GM19455 (cell line): Measurements from ENCODE around the gene UVRAG.
A peak's percentile ranks its signal among the peaks of the same experiment; 100 is the strongest.
"Not testable (repeated sequence)": the region's sequence is repeated elsewhere in the genome, so short reads cannot be mapped to it uniquely, and the experiment has no call there.

ENCODE experiments used
- ATAC-seq: cut with Tn5 transposase; IDR thresholded peaks from one replicate; pipeline ENCODE4 v1.9.1; 2021; ENCODE audit not compliant: unreplicated experiment

The UVRAG gene

DNA sequence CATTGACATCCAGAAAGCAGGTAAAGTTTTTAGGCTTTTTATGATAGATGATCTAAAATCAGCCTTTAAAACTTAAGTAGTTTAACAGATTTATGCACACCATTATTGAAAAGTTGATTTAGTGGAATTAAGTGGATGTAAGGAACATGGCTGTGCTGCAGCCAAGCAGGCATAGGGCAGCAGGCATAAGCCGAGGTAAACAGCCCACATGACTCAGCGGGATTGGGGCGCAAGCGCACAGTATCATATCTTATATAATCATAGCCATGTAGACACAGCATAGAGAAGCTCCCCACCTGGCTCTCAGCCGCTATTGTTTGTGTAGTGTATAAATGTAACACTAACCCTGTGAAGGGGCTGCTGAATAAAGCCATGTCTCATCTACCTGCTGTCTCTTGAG is 233.8 kb downstream of the UVRAG start:
- ATAC-seq: no peak

DNA sequence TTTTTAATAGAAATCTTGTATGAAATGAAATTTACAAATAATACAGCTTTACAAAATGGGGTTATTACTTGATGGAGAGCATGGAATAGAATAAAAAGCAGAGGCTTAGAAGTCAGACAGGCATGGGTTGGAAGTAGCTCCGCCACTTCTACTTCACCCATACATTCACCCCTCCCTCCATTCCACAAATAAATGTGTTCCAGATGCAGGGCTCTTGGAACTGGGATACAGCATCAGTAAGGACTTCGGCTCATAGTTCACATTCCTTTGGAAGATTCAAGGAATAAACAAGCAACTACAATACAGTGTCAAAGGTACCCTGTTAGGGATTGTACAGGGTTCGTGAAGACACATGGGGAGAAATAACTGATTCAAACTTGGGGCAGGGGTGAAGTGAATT is 234.5 kb downstream of the UVRAG start:
- no peak for ATAC-seq

- ATAC-seq: no peak
Observed at GRCh38 chr11:76051937-76052336, 236.9 kb downstream of the UVRAG start.

GRCh38 chr11:76054330-76054729 is 239.3 kb downstream of the UVRAG start:
- ATAC-seq: no peak

DNA sequence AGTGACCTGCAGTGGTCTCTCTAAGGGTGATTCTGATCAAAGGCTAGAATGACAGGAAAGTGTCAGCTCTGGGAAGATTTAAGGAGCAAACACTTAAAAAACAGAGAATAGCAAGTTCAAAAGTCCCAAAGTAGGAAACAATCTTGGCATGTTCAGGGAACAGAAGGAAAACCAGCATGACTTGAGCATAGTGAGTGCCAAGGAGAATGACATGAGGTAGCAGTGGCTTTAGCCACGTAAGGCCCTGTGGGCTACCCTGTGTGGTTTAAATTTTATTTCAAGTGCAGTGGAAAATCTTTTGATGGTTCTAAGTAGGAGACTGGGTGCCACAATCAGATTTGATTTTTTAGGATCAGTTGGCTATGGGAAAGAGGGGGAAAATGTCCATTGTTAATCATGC is 241.9 kb downstream of the UVRAG start:
- no peak for ATAC-seq

- not testable (repeated sequence) for ATAC-seq
Observed at GRCh38 chr11:76060475-76061036, 245.5 kb downstream of the UVRAG start.

GRCh38 chr11:76062733-76063132 is 247.7 kb downstream of the UVRAG start:
- ATAC-seq: peak; percentile 98

GRCh38 chr11:76064192-76064591 is 249.2 kb downstream of the UVRAG start:
- no peak for ATAC-seq

- no peak for ATAC-seq
Observed at GRCh38 chr11:76067099-76067498, 252.1 kb downstream of the UVRAG start.

DNA sequence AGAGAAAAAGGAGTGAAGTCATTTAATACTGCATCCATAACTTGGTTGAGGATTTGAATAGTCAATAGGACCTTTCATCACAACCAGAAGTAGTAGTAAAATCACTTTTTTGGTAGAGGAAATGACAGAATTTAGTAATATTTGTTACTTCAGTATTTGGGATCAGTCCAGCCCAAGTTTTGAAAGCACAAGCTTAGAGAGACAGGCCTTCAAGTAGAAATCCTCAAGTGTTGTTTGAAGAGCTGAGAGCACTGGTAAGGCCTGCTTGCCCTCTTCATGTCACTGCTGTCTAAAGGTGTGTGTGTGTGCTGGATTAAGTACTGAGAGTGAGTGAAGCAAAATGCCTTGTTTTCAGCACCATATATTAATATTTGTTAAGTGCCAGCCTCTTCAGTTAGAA is 254.0 kb downstream of the UVRAG start:
- ATAC-seq: no peak

DNA sequence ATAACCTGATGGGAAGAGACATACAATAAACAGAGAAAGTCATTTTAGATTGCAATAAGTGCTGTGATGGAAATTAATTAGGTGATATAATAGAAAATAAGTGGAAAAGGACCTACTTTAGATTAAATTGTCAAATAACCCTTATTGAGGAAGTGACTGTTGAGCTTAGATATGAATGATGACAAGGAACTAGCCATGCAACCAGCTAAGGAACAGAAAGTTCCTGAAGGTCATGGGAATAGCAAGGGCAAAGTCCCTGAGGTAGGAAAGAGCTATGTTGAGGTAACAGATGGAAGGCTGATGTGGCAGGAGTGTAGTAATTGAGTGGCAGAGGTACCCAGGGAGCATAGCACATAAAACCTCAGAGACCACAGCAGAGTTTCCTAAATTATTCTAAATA is 256.1 kb downstream of the UVRAG start:
- no peak for ATAC-seq

GRCh38 chr11:76073724-76074123 is 258.7 kb downstream of the UVRAG start:
- ATAC-seq: no peak

DNA sequence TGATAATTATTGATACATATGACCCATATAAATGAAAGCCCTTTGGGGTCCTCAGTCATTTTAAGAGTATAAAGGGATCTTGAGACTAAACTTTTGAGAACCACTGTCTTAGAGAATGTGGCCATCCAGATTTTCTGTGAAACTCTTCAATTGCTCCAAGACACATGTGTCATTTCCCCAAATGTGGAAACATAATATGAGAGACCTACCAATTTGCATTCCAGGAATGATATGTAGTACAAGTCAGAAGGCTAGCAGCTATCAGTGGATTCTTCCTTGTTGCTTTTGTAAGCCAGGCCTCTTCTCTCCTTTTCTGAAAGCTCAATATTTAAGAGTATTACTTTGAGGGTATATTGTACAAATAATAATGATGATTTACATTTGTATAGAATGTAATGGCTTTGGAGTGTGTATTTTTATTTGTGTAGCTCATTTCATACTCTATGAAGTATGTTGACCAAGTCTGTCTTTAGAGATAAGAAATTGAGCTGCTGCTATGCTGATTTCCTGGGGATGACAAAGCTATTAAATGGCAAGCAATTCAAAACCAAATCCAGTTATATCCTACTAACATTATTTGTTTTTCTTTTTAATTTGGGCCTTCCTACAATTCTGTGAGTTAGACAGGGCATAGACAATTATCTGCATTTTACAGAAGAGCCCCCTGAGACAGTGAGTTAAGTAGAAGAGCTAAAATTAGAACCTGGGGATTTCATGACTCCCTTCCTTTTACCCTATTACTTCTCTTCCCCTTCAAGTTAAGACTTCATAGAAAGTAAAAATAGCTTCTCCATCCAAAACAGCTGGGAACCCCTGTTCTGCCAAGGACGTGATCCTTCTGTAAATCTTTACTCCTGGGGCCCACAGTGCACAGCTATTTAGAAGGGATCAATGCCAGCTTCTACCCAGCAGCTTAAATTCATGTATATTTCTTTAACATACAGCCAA is 259.4 kb downstream of the UVRAG start:
- no peak for ATAC-seq

GRCh38 chr11:76075716-76076115 is 260.7 kb downstream of the UVRAG start:
- no peak for ATAC-seq

GRCh38 chr11:76076253-76076652 is 261.2 kb downstream of the UVRAG start:
- ATAC-seq: not testable (repeated sequence)

GRCh38 chr11:76076749-76077148 is 261.7 kb downstream of the UVRAG start:
- ATAC-seq: no peak

- ATAC-seq: no peak
Observed at GRCh38 chr11:76077575-76078150, 262.7 kb downstream of the UVRAG start.

DNA sequence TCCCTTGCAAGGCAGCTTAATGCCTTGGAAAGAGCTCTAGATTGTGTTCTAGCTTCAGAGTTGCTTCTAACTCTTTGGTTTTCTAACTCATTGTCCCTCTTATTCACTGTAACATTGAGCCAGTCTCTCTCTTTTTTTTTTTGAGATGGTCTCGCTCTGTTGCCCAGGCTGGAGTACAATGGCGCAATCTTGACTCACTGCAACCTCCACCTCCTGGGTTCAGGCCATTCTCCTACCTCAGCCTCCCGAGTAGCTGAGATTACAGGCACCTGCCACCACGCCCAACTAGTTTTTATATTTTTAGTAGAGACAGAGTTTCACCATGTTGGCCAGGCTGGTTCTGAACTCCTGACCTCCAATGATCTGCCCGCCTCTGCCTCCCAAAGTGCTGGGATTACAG is 266.1 kb downstream of the UVRAG start:
- ATAC-seq: not testable (repeated sequence)

DNA sequence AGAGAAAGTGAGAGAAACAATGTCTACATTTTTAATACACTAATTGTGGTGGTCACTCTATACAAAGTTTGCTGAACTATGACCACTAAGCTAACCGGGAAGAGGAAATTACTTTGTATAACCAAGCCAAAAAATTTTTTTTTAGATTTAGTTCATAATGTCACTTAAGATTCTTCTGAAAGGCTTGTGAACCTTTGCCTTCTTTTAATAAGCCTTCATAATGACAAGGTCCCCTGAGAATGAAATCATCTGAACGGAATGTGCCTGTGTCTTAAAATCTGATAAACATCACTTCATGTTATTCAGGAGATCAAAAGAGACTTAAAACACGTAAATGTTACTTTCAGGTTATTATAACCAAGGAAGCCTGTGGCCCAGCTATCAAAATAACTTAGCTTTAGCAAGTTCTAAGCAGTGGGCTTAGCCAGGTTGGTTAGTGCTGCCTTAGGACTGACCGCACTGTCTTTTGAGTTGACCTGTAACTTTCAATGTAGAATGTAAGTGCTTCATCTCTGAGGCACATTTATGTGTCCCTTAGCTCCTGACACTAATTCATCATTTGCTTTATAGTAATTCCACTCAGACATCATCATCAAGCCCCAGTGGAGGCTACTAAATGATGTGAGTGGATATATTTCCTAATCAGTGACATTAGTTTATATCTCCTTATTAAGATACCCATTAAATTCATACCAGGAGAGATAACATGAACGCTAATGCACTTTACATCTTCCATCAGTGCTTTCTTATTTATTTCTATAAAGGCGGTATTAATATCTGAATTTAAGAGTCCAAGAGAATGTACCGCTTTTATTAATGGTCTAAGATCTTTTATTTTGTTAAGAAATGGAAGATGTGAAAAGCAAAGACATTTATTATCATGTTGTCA is 268.8 kb downstream of the UVRAG start:
- no peak for ATAC-seq

DNA sequence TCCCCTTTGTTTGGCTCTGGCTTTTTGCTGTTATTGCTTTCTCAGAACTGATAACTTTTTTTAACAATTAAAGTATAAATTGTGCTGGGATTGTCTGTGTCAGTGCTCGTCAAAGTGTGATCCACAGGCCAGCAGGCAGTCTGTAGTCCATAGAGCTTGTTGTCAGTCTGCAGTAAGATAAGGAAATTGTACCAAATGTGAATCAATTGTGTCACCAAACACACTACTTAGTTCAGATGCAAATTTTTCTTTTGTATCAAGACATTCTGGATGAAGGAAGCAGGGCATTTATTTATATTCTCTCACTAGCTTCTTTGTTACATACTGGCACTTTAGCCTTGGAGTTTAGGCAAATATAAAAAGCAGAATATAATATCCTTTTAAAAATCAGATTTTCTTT is 270.3 kb downstream of the UVRAG start:
- no peak for ATAC-seq
